ENCODE results near the gene ROR2. TPM values are rescaled to one million over a fixed set of nuclear protein-coding genes. Genes with fewer than 3 reads are reported as not detected.

Gene ROR2
- total RNA-seq, 3 donors from 2014 or later (not counting 1 experiment from before 2014, with no cell fraction given) = 1.7 TPM; not detected in 2

- 77% methylated on average over 6 of the region's 6 CpGs for WGBS (ENCODE audit: insufficient coverage)
- peaks cover 34% of the 10 kb centered on the region for H3K27me3 ChIP-seq (ENCODE audit: control insufficient read depth, insufficient read depth, low read length)
- no peak for ATAC-seq
- H3K4me1 ChIP-seq (ENCODE audit: control insufficient read depth, insufficient read depth, low read length) = peaks cover 11% of the 10 kb centered on the region
- H3K27ac ChIP-seq (ENCODE audit: low read length) = no peak overlapping the region
- no peak overlapping the region for H3K4me3 ChIP-seq (ENCODE audit: low read length)
- intact Hi-C loops (cut with micrococcal nuclease) = no loop called here
- Mint-ChIP-seq H3K4me1 (peaks cover 0 to 11% of the 10 kb centered on the region in 2 donors), H3K27me3 (ENCODE audit: low read depth in 2 of 2) (peaks cover 40 to 49% of the 10 kb centered on the region in 2 donors), H3K9me3 (no peaks in the 10 kb centered on the region), H3K27ac (no peak overlapping the region), H3K4me3 (no peak overlapping the region), H3K36me3 (no peaks in the 10 kb centered on the region)
- DNase-seq = no peak
- H3K36me3 ChIP-seq (ENCODE audit: control insufficient read depth, insufficient read depth, low read length) = no peaks in the 10 kb centered on the region
- H3K9me3 ChIP-seq (ENCODE audit: control insufficient read depth, insufficient read depth, low read length) = no peaks in the 10 kb centered on the region
- TF ChIP-seq CTCF (IDR thresholded peaks at IDR 0.05) = no peak
Measured at GRCh38 chr9:91951944-91952520, 2.0 kb upstream of the ROR2 start.

- H3K9me3 ChIP-seq (ENCODE audit: control insufficient read depth, insufficient read depth, low read length) = no peaks in the 10 kb centered on the region
- H3K27me3 Mint-ChIP-seq (ENCODE audit: low read depth in 2 of 2) = peaks cover 52 to 64% of the 10 kb centered on the region in 2 donors
- H3K4me3 ChIP-seq (ENCODE audit: low read length) = no peak overlapping the region
- H3K4me3 Mint-ChIP-seq = peak overlapping the region; percentile 53
- ATAC-seq (peak in 1 of 3 donors; percentile 22), DNase-seq (peak in 1 of 2 donors; percentile 6)
- H3K36me3 ChIP-seq (ENCODE audit: control insufficient read depth, insufficient read depth, low read length) = no peaks in the 10 kb centered on the region
- TF ChIP-seq CTCF (IDR thresholded peaks at IDR 0.05) = no peak
- peaks cover 11% of the 10 kb centered on the region for H3K4me1 ChIP-seq (ENCODE audit: control insufficient read depth, insufficient read depth, low read length)
- H3K36me3 Mint-ChIP-seq = no peaks in the 10 kb centered on the region
- no peak overlapping the region for H3K27ac ChIP-seq (ENCODE audit: low read length)
- H3K4me1 Mint-ChIP-seq = peaks cover 0 to 6% of the 10 kb centered on the region in 2 donors
- H3K9me3 Mint-ChIP-seq = no peaks in the 10 kb centered on the region
- WGBS (ENCODE audit: insufficient coverage) = 5% methylated on average over 61 of the region's 61 CpGs
- H3K27ac Mint-ChIP-seq = no peak overlapping the region
- intact Hi-C loops (cut with micrococcal nuclease) = loop anchor here (5.0 kb wide), 1 partner anchor 1032 kb away; no protein-coding TSS in a partner anchor
- H3K27me3 ChIP-seq (ENCODE audit: control insufficient read depth, insufficient read depth, low read length) = peaks cover 34% of the 10 kb centered on the region
Measured at GRCh38 chr9:91949392-91949945, 559 bp downstream of the ROR2 start.

- TF ChIP-seq CTCF (IDR thresholded peaks at IDR 0.05) = no peak
Measured at GRCh38 chr9:91948597-91949391, 1.2 kb downstream of the ROR2 start.

More at GRCh38 chr9:91948597-91949391, 1.2 kb downstream of the ROR2 start:
- Mint-ChIP-seq H3K36me3 (no peaks in the 10 kb centered on the region), H3K4me1 (peaks cover 0 to 6% of the 10 kb centered on the region in 2 donors), H3K9me3 (no peaks in the 10 kb centered on the region), H3K4me3 (no peak overlapping the region), H3K27me3 (ENCODE audit: low read depth in 2 of 2) (peaks cover 50 to 64% of the 10 kb centered on the region in 2 donors), H3K27ac (no peak overlapping the region)
- 3% methylated on average over 66 of the region's 66 CpGs for WGBS (ENCODE audit: insufficient coverage)
- H3K4me3 ChIP-seq (ENCODE audit: low read length) = no peak overlapping the region
- DNase-seq (peak in 1 of 2 donors; percentile 26), ATAC-seq (peak in 1 of 3 donors; percentile 21)
- H3K4me1 ChIP-seq (ENCODE audit: control insufficient read depth, insufficient read depth, low read length) = peaks cover 11% of the 10 kb centered on the region
- H3K9me3 ChIP-seq (ENCODE audit: control insufficient read depth, insufficient read depth, low read length) = no peaks in the 10 kb centered on the region
- H3K36me3 ChIP-seq (ENCODE audit: control insufficient read depth, insufficient read depth, low read length) = no peaks in the 10 kb centered on the region
- peaks cover 34% of the 10 kb centered on the region for H3K27me3 ChIP-seq (ENCODE audit: control insufficient read depth, insufficient read depth, low read length)
- no peak overlapping the region for H3K27ac ChIP-seq (ENCODE audit: low read length)
- intact Hi-C loops (cut with micrococcal nuclease) = loop anchor here (5.0 kb wide), 1 partner anchor 1031 kb away; no protein-coding TSS in a partner anchor

All from natural killer cell (primary cell).